ENCODE results near the gene ODF4. TPM values are rescaled to one million over a fixed set of nuclear protein-coding genes. Genes with fewer than 3 reads are reported as not detected.

The ODF4 gene
- total RNA-seq, 1 donor from 2014 or later, result not detected

DNA sequence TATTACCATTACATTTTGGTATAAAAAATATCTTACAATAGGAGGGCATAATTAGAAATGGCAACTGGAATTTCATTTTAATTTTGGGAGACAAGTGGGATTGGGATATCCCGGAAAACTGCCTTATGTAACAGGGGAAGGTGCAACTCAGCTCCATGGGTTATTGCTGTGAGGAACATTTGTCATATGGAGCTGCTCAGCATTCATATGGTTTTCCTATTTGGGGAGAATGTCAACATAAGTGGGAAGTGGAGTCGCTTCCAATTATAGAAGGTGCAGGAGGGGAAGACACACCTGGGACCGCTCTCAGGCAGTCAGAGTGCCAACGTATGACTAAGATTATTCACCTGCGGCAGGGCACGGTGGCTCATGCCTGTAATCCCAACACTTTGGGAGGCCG lies 10.7 kb downstream of the ODF4 start:
- Mint-ChIP-seq H3K27ac (ENCODE audit: unreplicated experiment) (no peak overlapping the region), H3K36me3 (ENCODE audit: low read depth) (no peaks in the 10 kb centered on the region), H3K27me3 (ENCODE audit: low read depth) (peaks cover 13% of the 10 kb centered on the region), H3K4me3 (ENCODE audit: unreplicated experiment) (no peak overlapping the region), H3K9me3 (ENCODE audit: low read depth) (no peaks in the 10 kb centered on the region), H3K4me1 (ENCODE audit: low read depth) (peaks cover 4% of the 10 kb centered on the region)
- DNase-seq (ENCODE audit: low spot score), result no peak
- TF ChIP-seq, protein P1, sequence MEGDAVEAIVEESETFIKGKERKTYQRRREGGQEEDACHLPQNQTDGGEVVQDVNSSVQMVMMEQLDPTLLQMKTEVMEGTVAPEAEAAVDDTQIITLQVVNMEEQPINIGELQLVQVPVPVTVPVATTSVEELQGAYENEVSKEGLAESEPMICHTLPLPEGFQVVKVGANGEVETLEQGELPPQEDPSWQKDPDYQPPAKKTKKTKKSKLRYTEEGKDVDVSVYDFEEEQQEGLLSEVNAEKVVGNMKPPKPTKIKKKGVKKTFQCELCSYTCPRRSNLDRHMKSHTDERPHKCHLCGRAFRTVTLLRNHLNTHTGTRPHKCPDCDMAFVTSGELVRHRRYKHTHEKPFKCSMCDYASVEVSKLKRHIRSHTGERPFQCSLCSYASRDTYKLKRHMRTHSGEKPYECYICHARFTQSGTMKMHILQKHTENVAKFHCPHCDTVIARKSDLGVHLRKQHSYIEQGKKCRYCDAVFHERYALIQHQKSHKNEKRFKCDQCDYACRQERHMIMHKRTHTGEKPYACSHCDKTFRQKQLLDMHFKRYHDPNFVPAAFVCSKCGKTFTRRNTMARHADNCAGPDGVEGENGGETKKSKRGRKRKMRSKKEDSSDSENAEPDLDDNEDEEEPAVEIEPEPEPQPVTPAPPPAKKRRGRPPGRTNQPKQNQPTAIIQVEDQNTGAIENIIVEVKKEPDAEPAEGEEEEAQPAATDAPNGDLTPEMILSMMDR (IDR thresholded peaks at IDR 0.05), result no peak

- Mint-ChIP-seq H3K36me3 (ENCODE audit: low read depth) (no peaks in the 10 kb centered on the region), H3K27me3 (ENCODE audit: low read depth) (no peaks in the 10 kb centered on the region)
- no peak for DNase-seq (ENCODE audit: low spot score)
Observed at GRCh38 chr17:8353736-8354135, 14.1 kb downstream of the ODF4 start.

GRCh38 chr17:8354236-8354635 lies 14.6 kb downstream of the ODF4 start:
- no peak for DNase-seq (ENCODE audit: low spot score)

More at GRCh38 chr17:8353736-8354135, 14.1 kb downstream of the ODF4 start:
- no peak overlapping the region for H3K4me3 Mint-ChIP-seq (ENCODE audit: unreplicated experiment)
- H3K9me3 Mint-ChIP-seq (ENCODE audit: low read depth), result peaks cover 4% of the 10 kb centered on the region
- TF ChIP-seq, protein P1 (IDR thresholded peaks at IDR 0.05), result no peak
- H3K4me1 Mint-ChIP-seq (ENCODE audit: low read depth), result peaks cover 4% of the 10 kb centered on the region
- H3K27ac Mint-ChIP-seq (ENCODE audit: unreplicated experiment), result no peak overlapping the region

DNA sequence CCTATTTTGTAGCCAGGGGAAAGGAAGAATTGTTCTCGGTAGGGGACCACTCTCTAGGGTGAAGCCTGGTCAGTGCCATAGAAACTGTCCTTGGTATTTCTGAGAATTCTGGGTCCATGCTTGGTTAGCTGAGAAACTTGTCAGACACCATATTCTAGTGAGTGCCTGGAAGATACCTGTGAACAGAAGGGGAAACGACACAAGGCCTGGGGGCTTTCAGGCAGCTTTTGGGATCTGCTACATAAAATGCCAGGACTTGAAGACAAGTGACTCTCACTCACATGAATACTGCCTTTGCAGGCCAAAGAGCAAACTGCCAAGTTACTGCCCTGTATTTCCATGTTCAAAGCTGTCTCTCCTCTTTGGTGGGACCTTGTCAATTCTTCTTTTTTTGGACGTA lies 18.3 kb downstream of the ODF4 start:
- H3K4me1 Mint-ChIP-seq (ENCODE audit: low read depth), result peaks cover 34% of the 10 kb centered on the region
- TF ChIP-seq, protein P1 (IDR thresholded peaks at IDR 0.05), result no peak
- DNase-seq (ENCODE audit: low spot score), result no peak
- H3K36me3 Mint-ChIP-seq (ENCODE audit: low read depth), result no peaks in the 10 kb centered on the region
- peaks cover 4% of the 10 kb centered on the region for H3K9me3 Mint-ChIP-seq (ENCODE audit: low read depth)
- H3K27ac Mint-ChIP-seq (ENCODE audit: unreplicated experiment), result no peak overlapping the region
- no peaks in the 10 kb centered on the region for H3K27me3 Mint-ChIP-seq (ENCODE audit: low read depth)
- no peak overlapping the region for H3K4me3 Mint-ChIP-seq (ENCODE audit: unreplicated experiment)

More at GRCh38 chr17:8354236-8354635, 14.6 kb downstream of the ODF4 start:
- no peaks in the 10 kb centered on the region for H3K36me3 Mint-ChIP-seq (ENCODE audit: low read depth)
- no peak overlapping the region for H3K27ac Mint-ChIP-seq (ENCODE audit: unreplicated experiment)
- peaks cover 4% of the 10 kb centered on the region for H3K9me3 Mint-ChIP-seq (ENCODE audit: low read depth)
- peaks cover 4% of the 10 kb centered on the region for H3K4me1 Mint-ChIP-seq (ENCODE audit: low read depth)
- no peaks in the 10 kb centered on the region for H3K27me3 Mint-ChIP-seq (ENCODE audit: low read depth)
- TF ChIP-seq, protein P1 (IDR thresholded peaks at IDR 0.05), result no peak
- no peak overlapping the region for H3K4me3 Mint-ChIP-seq (ENCODE audit: unreplicated experiment)

DNA sequence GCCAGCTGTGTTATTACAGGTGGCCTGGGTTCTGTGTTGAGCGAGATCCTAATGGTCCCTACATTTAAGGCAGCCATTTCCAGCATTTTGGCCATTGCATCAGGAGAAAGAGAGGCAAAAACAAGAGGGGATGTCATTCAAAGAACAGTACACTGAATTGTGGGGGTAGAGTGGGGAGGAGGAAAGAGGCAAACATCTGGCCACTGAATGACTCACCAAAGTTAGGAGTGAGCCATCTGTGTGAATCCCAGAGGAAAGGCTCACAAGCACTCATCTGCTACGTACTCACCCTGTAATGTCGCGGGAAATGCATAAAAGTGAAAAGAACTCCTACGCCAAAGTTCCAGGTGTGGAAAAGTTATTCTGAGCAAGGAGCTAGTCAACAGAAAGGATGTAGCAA lies 20.1 kb downstream of the ODF4 start:
- TF ChIP-seq, protein P1 (IDR thresholded peaks at IDR 0.05), result no peak
- peak overlapping the region; percentile 16 for H3K4me3 Mint-ChIP-seq (ENCODE audit: unreplicated experiment)
- H3K36me3 Mint-ChIP-seq (ENCODE audit: low read depth), result peaks cover 2% of the 10 kb centered on the region
- H3K27ac Mint-ChIP-seq (ENCODE audit: unreplicated experiment), result peak overlapping the region; percentile 73
- H3K4me1 Mint-ChIP-seq (ENCODE audit: low read depth), result peaks cover 33% of the 10 kb centered on the region
- DNase-seq (ENCODE audit: low spot score), result no peak
- H3K9me3 Mint-ChIP-seq (ENCODE audit: low read depth), result peaks cover 4% of the 10 kb centered on the region
- no peaks in the 10 kb centered on the region for H3K27me3 Mint-ChIP-seq (ENCODE audit: low read depth)

All from chondrocyte (in vitro differentiated cells).